Middle frontal gyrus (tissue), 1 donor: Measurements from ENCODE around the gene PGLYRP2.
"Not testable (repeated sequence)": the region's sequence is repeated elsewhere in the genome, so short reads cannot be mapped to it uniquely, and the experiment has no call there.

Experiments
- DNase-seq: peaks from one replicate; pipeline ENCODE4 v3.0.0-alpha.2; 2015; ENCODE audit warnings: low spot score; ENCODE audit errors: extremely low spot score

PGLYRP2 gene, protein sequence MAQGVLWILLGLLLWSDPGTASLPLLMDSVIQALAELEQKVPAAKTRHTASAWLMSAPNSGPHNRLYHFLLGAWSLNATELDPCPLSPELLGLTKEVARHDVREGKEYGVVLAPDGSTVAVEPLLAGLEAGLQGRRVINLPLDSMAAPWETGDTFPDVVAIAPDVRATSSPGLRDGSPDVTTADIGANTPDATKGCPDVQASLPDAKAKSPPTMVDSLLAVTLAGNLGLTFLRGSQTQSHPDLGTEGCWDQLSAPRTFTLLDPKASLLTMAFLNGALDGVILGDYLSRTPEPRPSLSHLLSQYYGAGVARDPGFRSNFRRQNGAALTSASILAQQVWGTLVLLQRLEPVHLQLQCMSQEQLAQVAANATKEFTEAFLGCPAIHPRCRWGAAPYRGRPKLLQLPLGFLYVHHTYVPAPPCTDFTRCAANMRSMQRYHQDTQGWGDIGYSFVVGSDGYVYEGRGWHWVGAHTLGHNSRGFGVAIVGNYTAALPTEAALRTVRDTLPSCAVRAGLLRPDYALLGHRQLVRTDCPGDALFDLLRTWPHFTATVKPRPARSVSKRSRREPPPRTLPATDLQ

DNA sequence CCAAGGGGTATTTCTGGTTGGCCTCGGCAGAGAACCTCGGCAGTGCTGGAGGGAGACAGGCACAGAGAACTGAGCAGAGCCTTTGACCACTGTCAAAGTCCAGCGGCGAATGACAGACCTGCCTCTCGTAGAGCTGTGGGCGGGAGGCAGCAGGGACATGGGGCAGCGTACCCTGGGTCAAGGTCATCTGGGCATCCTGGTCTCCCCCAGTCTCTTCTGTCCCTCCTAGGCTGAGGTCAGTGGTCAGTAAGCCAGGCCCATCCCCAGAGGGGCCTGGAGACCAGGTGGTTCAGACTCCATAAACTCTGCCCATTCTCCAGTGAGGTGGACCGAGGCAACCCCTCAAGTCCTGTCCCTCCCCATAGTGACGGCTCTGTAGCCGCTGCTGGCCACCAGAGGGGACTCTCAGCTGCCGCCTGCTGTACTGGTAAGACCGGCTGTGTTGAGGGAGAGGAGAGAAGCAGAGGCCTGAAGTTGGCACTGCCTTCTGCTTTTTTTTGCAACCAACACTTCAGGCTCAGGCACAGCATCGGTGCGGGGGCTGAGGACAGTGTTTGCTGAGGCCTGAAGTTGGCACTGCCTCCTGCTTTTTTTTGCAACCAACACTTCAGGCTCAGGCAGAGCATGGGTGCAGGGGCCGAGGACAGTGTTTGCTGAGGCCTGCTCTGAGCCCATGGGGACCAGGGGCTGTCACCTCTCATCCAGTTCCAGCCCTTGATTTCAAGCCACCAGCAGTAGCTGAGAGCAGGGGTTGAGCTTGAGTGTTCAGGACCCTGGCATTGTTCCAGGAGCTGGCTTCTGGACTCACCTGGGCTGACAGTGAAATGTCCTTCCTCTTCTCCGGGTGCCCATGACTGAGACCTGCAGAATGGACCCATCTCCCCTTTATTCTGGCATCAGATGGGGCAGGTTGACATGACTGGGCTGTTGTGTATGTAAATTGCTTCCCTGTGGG is at the start of gene PGLYRP2:
Gene PGLYRP2, minus strand, starts transcription at position 111 of the 955 bp plus-strand sequence. CDS start 130 bp downstream, outside the sequence.
- DNase-seq = peak; percentile 43

DNA sequence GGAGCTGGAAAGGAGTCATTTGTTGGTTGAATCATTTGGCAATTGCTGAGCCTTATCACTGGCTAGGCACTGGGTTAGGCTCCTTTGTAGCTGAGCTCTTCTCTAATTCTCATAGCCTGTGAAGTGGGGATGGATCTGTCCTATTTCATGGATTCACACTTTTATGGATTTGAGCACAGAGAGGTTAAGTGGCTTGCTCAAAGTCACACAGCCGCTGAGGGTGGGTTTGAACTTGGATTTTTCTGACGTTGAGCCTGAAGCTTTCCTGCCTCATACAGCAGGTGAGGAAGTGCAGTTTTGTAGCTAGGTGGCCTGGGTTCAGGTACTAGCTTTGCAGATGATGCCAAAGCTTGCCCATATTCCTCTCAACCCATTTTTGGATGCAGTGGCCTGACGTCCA is 48.4 kb upstream of the PGLYRP2 start:
- DNase-seq = no peak

DNA sequence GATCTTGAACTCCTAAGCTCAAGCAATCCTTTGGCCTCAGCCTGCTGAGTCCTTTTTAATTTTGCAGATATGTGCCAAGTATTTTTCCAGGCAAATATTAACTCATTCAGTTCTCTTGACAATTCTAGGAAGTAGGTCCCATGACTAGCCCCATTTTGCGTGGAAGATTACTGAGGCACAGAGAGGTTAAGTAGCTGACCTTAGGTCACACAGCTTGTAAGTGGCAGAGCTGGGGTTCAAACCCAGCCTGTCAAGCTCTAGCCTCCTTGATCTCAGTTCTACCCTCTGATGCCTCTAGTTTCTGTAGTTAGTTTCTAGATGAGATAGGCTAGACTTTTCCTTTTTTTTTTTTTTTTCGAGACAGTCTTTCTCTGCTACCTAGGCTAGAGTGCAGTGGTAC is 47.1 kb upstream of the PGLYRP2 start:
- no peak for DNase-seq

DNA sequence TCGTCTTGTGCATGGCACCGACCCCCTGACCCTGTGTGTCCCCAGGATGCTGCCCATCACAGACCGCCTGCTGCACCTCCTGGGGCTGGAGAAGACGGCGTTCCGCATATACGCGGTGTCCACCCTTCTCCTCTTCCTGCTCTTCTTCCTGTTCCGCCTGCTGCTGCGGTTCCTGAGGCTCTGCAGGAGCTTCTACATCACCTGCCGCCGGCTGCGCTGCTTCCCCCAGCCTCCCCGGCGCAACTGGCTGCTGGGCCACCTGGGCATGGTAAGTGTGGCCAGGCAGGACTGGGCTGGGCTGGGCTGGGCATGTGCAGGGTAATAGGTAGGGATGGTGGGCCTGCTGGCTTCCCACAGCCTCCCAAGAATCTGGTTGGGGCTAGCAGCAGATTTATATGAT is 46.0 kb upstream of the PGLYRP2 start:
- no peak for DNase-seq

DNA sequence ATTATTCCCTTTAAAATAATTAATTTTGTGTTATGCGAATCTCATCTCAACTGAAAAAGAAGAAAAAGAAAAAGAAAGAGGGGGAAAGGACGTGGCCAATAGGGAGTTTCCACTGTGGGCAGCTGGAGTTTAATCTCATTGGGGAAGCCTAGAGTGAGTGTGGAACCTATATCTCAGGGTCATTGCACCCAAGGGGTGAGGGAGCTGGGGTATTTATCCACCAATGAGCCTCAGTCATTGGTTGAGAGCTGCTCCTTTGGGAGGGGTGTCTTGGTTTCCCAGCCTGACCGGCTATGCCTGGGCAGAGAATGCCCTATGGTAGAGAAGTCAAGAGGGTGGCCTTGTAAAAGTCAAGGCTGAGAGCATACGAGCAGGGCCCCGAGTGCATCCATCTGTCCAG is 45.5 kb upstream of the PGLYRP2 start:
- no peak for DNase-seq

DNA sequence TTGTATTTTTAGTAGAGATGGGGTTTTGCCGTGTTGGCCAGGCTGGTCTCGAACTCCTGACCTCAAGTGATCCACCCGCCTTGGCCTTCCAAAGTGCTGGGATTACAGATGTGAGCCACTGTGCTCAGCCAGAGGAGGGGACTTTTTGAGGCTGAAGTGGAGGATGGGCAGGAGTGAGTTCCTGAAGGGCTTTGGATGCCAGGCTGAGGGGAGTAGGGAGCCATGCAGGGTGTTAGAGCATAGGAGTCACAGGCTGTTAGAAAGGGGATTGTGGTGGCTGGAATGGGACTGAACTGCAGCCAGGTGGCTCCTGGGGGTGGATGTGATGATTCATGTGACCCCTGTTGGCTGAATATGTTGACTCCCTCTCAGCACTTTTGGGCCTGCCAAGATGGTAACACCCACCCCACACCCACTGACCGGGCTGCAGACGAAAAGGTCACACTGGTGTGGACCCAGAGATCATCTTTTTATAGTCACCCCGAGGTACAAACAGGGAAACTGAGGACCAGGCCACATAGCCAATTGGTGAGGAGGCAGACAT is 40.2 kb upstream of the PGLYRP2 start:
- DNase-seq = no peak

DNA sequence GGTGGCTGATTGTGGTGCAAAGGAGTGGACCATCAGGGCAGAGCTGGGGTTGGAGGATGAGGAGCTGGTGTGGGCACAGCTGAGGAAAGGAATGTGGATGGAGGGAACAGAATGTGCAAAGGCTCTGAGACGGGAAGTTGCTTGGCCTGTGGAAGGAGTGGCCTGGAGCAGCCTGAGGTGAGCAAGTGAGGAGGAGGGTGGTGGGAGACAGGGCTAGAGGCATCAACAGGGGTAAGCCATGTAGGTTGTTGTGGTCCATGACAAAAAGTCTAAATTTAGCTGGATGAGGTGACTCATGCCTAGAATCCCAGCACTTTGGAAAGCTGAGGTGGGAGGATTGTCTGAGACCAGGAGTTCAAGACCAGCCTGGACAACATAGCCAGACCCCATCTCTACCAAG is 38.5 kb upstream of the PGLYRP2 start:
- no peak for DNase-seq

DNA sequence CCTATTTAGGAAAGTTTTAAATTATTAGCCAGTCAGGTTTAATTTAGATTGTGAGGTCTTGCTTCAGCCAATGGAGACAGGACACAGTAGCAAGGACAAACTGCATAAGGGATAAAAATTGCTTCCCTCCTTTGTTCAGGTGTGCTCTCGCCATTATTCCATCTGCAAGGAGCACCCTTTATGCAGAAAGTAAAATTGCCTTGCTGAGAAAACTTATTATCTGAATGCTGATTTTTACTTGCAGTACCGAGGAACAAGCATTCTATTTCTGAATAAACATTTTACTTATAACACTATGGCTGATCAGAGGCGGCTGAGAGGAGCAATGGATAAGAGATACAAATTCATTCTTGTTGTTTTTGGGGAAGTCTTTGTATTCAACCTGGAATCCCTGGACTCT is 37.1 kb upstream of the PGLYRP2 start:
- no peak for DNase-seq

DNA sequence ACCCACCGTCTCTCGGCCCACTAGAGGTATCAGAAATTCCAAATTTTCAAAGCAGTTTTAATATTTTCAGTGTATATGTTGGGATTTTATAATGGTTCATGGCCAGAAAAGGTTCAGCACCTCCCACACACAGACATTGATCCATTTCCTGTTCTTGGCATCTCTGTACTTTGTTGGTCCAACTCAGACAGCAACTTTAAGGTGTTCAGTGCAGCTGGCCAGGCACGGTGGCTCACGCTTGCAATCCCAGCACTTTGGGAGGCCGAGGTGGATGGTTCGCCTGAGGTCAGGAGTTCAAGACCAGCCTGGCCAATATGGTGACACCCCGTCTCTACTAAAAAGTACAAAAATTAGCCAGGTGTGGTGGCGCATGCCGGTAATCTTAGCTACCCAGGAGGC is 35.9 kb upstream of the PGLYRP2 start:
- DNase-seq = not testable (repeated sequence)

DNA sequence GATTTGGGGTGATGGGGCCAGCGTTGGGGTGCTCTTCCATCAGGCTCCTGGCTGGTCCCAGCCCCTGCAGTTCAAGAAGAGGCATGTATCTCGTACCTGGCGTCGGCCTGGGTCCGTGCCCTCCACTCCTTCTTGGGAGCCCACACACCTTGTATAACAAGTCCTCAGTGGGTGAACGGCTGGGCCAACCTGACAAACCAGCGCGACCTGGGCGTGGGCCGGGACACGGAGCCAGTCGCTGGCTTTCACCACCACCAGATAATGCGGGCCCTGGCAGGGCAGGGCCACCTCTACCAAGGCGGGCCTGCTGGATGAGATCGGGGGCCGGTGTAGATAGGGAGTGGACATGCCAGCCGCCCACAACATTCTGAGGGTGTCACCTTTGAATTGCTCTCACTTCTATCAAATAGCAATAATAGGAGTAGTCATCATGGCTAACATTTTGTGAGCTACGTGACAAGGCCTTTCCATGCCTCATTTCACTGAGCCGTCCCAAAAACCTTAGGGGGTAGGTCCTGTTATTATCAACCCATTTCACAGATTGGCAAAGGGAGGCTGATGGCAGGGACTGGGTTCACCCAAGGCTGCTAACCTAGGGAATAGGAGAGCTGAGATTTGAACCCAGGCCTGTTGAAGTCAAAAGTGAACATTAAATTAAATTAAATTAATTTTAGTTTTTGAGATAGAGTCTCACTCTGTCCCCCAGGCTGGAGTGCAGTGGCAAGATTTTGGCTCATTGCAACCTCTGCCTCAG is 32.5 kb upstream of the PGLYRP2 start:
- DNase-seq = no peak

DNA sequence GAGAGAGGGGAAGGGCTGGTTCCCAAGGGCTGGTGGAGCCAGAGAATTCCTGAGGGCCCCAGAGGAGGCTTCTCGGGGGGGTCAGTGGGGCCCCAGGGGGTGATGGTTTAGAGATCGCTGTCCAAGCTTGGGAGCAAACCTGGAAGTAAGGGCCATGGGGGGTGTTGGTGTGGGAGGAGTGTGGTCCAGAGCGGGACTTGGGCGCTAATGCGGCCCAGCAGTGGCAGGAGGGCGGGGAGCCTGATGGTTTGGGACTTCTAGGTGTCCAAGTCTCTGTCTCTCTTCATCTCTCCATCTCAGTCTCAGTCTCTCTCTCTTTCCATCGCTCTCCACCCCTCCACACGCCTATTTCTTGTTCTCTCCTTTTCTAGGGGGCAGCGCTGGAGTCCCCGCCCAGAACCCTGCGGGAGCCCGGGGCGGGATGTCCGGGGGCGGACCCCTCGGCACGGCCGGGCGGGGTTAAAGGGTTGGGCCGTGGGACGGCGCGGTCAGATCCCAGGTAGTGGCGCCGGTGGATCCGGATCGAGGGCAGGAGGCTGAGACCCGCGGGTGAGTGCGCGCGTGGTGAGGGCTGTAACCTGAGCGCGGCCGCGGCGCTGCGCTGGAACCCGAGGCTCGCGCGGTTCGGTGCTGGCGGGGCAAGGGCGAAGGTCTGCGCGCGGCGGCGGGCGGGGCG is 28.9 kb upstream of the PGLYRP2 start, which contains the start of gene CYP4F22:
Gene CYP4F22, plus strand, starts transcription at position 491 of the 676 bp plus-strand sequence. CDS start 16,812 bp downstream, outside the sequence.
- no peak for DNase-seq

DNA sequence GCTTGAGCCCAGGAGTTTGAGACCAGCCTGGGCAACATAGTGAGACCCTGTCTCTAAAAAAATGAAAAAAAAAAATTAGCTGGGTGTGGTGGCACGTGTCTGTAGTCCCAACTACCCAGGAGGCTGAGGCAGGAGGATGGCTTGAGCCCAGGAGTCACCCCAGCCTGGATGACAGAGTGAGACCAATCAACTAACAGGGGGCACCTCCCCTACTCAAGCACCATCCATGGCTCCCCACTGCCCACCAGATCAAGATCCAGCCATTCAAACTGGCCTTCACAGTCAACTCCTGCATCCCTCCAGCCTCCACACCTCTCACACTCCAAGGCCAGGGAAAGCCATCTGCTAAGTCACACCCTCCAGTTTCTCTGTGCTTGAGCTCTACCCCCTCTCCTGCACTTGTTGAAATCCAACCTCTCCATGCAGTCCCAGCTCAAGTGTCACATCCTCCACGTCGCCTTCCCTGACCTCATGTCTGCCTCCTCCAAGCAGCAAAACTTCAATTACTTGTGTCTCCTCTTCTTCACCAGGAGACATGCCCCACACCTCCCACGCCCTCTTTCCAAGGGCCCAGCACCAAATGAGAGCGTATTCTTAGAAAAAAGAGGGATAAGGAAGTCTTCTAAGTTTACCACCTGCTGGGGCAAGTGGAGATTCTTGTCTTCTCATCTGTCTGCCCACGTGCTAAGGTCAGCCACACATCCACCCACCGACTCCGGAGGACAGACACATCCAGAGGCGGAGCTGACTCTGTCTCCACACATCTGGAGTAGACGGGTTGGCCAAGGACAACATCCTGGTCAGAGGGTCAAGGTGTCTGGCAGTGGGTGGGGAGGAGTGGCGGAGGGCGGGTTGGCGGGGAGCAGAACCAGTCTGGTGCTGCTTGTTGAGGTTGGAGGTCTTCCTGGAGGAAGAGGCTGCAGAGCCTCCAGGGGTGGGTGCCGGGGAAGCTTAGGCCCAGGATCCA is 28.1 kb upstream of the PGLYRP2 start:
- no peak for DNase-seq

DNA sequence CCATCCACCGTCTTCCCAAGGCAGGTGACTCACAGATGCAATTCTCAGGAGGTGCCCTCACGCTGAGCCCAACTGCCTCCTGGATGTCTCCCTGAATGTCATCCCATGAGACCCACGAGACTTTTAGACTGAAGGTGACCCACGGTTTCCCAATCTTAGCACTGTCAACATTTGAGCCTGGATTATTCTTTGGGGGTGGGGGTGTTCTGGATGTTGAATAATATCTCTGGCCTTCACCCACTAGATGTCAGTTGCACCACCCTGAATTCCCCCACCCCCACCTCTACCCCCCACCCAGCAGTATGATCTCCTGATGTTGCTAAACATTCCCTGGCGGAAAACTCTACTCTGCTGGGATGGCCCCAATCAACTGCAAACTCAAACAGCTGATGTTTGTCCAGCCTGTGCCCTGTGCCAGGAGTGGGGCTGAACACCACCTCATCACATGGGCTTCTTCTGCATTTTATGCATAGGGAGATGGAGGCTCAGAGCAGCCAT is 26.8 kb upstream of the PGLYRP2 start:
- DNase-seq = no peak

DNA sequence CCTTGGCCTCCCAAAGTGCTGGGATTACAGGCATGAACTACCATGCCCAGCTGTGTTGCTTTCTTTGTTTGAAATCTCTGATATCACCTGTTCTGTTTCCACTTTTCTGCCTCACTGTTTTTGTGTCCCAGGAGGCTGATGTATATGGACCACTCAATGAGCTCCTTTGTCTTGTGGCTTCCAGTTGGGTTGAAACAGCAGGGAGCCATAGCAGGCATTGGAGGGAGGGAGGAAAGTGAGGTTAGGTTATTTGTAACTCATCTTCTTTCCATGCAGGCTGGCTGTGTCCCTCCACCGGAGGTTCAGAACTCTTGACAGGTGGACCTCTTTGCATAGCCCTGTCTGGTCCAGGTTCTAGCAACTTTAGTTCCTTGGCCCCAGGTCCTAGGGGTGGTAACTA is 23.0 kb upstream of the PGLYRP2 start:
- no peak for DNase-seq

DNA sequence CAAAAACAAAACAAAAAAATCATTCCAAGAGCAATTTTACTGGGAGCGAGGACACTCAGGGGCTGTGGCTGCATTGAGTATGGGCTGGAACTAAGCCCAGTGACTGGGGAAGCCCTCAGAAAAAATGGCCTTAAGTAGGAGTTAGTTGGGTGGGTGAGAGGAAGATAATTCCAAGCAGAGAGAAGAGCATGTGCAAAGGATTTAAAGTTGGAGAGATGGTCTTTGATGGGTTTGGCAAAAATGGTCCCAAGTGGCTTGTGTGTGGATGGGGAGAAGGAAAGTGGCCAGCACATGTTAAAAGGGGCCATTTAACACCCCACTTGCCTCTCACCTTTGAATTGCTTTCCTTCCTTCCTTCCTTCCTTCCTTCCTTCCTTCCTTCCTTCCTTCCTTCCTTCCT is 22.3 kb upstream of the PGLYRP2 start:
- no peak for DNase-seq

DNA sequence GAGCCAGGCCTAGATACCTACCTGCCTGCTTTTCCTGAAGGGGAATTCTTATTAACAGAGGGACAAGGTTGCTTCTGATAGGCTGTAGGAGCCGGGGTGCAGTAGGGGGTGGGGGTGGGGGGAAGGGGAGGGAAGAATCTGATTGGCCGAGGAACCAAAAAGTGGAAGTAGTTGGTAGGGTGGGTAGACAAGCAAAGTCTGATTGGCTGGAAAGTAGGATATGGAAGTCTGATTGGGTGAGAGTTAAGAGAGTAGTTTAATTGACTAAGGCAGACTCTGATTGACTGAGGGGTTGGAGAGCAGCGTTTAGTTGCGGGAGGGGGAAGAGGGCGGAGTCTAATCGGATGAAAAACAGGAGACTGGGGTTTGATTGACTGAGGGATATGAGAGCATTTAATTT is 19.6 kb upstream of the PGLYRP2 start:
- no peak for DNase-seq

DNA sequence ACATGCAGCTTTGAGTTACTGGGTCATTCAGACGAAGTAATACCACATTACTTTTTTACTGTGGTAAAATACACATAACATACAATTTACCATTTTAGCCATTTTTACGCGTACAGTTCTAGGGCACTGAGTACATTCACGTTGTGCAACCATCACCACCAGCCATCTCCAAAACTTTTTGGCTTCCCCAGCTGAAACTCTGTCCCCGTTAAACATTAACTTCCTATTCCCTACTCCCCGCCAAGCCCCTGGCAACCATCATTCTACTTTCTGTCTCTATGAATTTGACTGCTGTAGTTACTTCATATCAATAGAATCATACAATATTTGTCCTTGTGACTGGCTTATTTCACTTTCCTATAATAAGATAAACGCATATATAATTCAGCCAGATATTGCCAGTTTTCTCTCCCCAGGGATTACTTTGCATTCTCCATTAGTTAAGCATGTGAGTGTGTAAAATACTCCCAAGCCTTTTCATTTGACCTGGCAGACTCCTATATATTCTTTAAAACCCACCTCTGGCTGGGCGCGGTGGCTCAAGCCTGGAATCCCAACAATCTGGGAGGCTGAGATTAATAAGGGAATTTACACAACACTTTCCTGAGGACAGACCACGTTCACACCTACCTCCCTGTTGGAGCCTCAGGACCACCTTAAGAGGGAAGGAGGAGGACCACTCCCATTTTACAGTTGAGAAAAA is 19.0 kb upstream of the PGLYRP2 start:
- no peak for DNase-seq

DNA sequence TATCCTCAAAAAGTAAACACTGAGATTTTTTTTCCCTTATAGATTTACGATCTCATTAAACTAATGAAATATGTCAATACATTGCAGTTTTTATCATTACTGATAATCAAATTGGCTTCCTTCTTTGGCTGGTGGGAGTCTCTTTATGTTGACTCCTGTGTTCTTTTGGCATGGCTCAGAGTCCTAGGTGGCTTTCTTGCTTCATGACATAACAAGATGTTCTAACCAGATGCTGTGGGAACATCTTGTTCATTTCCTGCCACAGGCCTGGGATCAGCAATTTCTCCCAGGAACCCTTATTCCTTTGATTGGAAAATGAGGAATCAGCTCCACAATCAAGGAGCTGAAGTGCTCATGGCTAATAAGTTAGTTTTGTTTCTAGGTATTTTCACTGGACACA is 15.8 kb upstream of the PGLYRP2 start:
- DNase-seq = no peak
